GM23338 (cell line): Measurements from ENCODE around the gene PLD2. TPM values are rescaled to one million over a fixed set of nuclear protein-coding genes. Genes with fewer than 3 reads are reported as not detected.

Source experiments
- ATAC-seq: fragments of 200-7000 bp; cut with Tn5 transposase; 3 replicates; pipeline ENCODE4 v1.9.1; 2020
- DNase-seq: peaks from one replicate; pipeline ENCODE4 v3.0.0-alpha.2; 2015; ENCODE audit warnings: low spot score
- H2AFZ ChIP-seq: fragments of 200-600 bp; sonication (generic); 2 replicates; pipeline ENCODE4 v1.8.0; 2016; ENCODE audit warnings: antibody characterized with exemption, mild to moderate bottlenecking, moderate library complexity
- H3F3A ChIP-seq: fragments of 200-600 bp; sonication (generic); replicated peaks from 2 replicates; pipeline ENCODE4 v1.8.0; 2017; ENCODE audit warnings: antibody characterized with exemption, mixed run types, low read depth
- H3K27ac ChIP-seq: fragments of 200-600 bp; sonication (generic); 2 replicates; pipeline ENCODE4 v1.6.1; 2016; ENCODE audit warnings: low read depth
- H3K27me3 ChIP-seq: fragments of 200-600 bp; sonication (generic); 2 replicates; pipeline ENCODE4 v1.8.0; 2016; ENCODE audit warnings: mild to moderate bottlenecking, mixed run types, moderate library complexity; ENCODE audit not compliant: insufficient read depth
- H3K36me3 ChIP-seq: fragments of 200-600 bp; sonication (generic); 2 replicates; pipeline ENCODE4 v1.8.0; 2016; ENCODE audit warnings: mild to moderate bottlenecking; ENCODE audit not compliant: insufficient read depth
- H3K4me1 ChIP-seq: fragments of 200-600 bp; sonication (generic); 2 replicates; pipeline ENCODE4 v1.8.0; 2016; ENCODE audit warnings: mild to moderate bottlenecking, moderate library complexity; ENCODE audit not compliant: insufficient read depth
- H3K4me2 ChIP-seq: fragments of 200-600 bp; sonication (generic); 2 replicates; pipeline ENCODE4 v1.7.1; 2017; ENCODE audit warnings: mixed run types
- H3K4me3 ChIP-seq: fragments of 200-600 bp; sonication (generic); 2 replicates; pipeline ENCODE4 v1.6.1; 2016; ENCODE audit warnings: mixed run types
- H3K79me2 ChIP-seq: fragments of 200-600 bp; sonication (generic); replicated peaks from 2 replicates; pipeline ENCODE4 v1.8.0; 2017; ENCODE audit warnings: mild to moderate bottlenecking; ENCODE audit not compliant: insufficient read depth
- H3K9me2 ChIP-seq: fragments of 200-600 bp; sonication (generic); 2 replicates; pipeline ENCODE4 v1.8.0; 2017; ENCODE audit not compliant: insufficient read depth
- H4K20me1 ChIP-seq: fragments of 200-600 bp; sonication (generic); replicated peaks from 2 replicates; pipeline ENCODE4 v1.8.0; 2017; ENCODE audit warnings: mild to moderate bottlenecking; ENCODE audit not compliant: insufficient read depth
- H3K27ac Mint-ChIP-seq: 2 replicates; pipeline ENCODE4 v1.8.0; 2020; ENCODE audit warnings: inconsistent platforms, mild to moderate bottlenecking, moderate library complexity, mixed read lengths
- H3K27me3 Mint-ChIP-seq: 3 replicates; pipeline ENCODE4 v1.8.0; 2022; ENCODE audit warnings: low read depth, mild to moderate bottlenecking, moderate library complexity, mixed read lengths, inconsistent platforms; ENCODE audit not compliant: insufficient read depth, poor library complexity
- H3K36me3 Mint-ChIP-seq: 3 replicates; pipeline ENCODE4 v1.8.0; 2021; ENCODE audit warnings: low read depth, mild to moderate bottlenecking, inconsistent platforms, moderate library complexity, mixed read lengths
- H3K4me1 Mint-ChIP-seq: 3 replicates; pipeline ENCODE4 v1.8.0; 2020; ENCODE audit warnings: mild to moderate bottlenecking, inconsistent platforms, mixed read lengths
- H3K4me3 Mint-ChIP-seq: 3 replicates; pipeline ENCODE4 v1.8.0; 2021; ENCODE audit warnings: moderate library complexity, mild to moderate bottlenecking, inconsistent platforms, mixed read lengths
- H3K9me3 Mint-ChIP-seq: 3 replicates; pipeline ENCODE4 v1.8.0; 2020; ENCODE audit warnings: moderate library complexity, mild to moderate bottlenecking, inconsistent platforms, mixed read lengths
- CREB1 ChIP-seq: fragments of 250-450 bp; sonication (Bioruptor Pico); IDR thresholded peaks from 2 replicates; pipeline ENCODE4 v1.5.0; 2020; ENCODE audit warnings: low read depth, mild to moderate bottlenecking, moderate library complexity
- EZH2 ChIP-seq: fragments of 200-600 bp; sonication (generic); IDR thresholded peaks from one replicate; pipeline ENCODE4 v1.8.0; 2017; ENCODE audit warnings: antibody characterized with exemption, mild to moderate bottlenecking, low read depth; ENCODE audit not compliant: unreplicated experiment
- EZH2phosphoT487 ChIP-seq: fragments of 200-600 bp; sonication (generic); IDR thresholded peaks from one replicate; pipeline ENCODE4 v1.8.1; 2018; ENCODE audit warnings: antibody characterized with exemption; ENCODE audit not compliant: unreplicated experiment
- JUNB ChIP-seq: IDR thresholded peaks from one replicate; pipeline ENCODE4 v1.6.1; 2016; ENCODE audit warnings: antibody characterized with exemption; ENCODE audit not compliant: unreplicated experiment
- NANOG ChIP-seq: IDR thresholded peaks from 2 replicates; pipeline ENCODE4 v1.6.1; 2016; ENCODE audit warnings: antibody characterized with exemption, borderline replicate concordance
- POLR2AphosphoS5 ChIP-seq: IDR thresholded peaks from 2 replicates; pipeline ENCODE4 v1.6.1; 2016; ENCODE audit warnings: antibody characterized with exemption, low read depth
- STAT1 ChIP-seq: IDR thresholded peaks from one replicate; pipeline ENCODE4 v1.6.1; 2016; ENCODE audit warnings: antibody characterized with exemption; ENCODE audit not compliant: unreplicated experiment
- ZNF114 ChIP-seq: fragments of 250-450 bp; sonication (Bioruptor Pico); IDR thresholded peaks from 2 replicates; pipeline ENCODE4 v1.5.0; 2020; ENCODE audit warnings: mild to moderate bottlenecking, moderate library complexity
- ZNF331 ChIP-seq: fragments of 250-450 bp; sonication (Bioruptor Pico); IDR thresholded peaks from 2 replicates; pipeline ENCODE4 v1.5.0; 2020; ENCODE audit warnings: low read depth, mild to moderate bottlenecking, moderate library complexity
- polyA plus RNA-seq: library from polyadenylated mRNA; unstranded; fragments of >200 nt; fragmentation: Nextera tagmentation; extraction: Ambion mirVana; gene quantifications from 2 replicates; pipeline ENCODE4 v1.2.1, GENCODE V29; 2016
- total RNA-seq: library from RNA; depleted of rRNA; stranded (reverse); fragments of >200 nt; shearing (Covaris generic); gene quantifications from 2 replicates; pipeline ENCODE4 v1.2.3, GENCODE V29; 2014
- TF ChIP-seq, protein P1 (sequence below): fragments of 250-450 bp; sonication (Bioruptor Pico); IDR thresholded peaks from 2 replicates; pipeline ENCODE4 v1.5.0; 2020; ENCODE audit warnings: mild to moderate bottlenecking, moderate library complexity
- TF ChIP-seq, protein P2 (sequence below), 2 experiments: fragments of 200-600 bp in 1 of 2; sonication (generic) in 1 of 2; conservative IDR thresholded peaks; 2 replicates each; pipeline versions ENCODE4 v1.5.1 to v1.6.1; 2016 to 2017; ENCODE audit warnings: antibody characterized with exemption in 2 of 2, low read depth in 2 of 2, mild to moderate bottlenecking in 2 of 2, moderate library complexity in 1 of 2
- TF ChIP-seq, protein P3 (sequence below): IDR thresholded peaks from 2 replicates; pipeline ENCODE4 v1.6.1; 2016; ENCODE audit warnings: antibody characterized with exemption
- TF ChIP-seq, protein P4 (sequence below): IDR thresholded peaks from one replicate; pipeline ENCODE4 v1.6.1; 2018; ENCODE audit warnings: antibody characterized with exemption; ENCODE audit not compliant: unreplicated experiment

Gene PLD2
- total and polyA plus RNA-seq, 2 experiments from 2014 or later, result 20.2 to 55.9 TPM

DNA sequence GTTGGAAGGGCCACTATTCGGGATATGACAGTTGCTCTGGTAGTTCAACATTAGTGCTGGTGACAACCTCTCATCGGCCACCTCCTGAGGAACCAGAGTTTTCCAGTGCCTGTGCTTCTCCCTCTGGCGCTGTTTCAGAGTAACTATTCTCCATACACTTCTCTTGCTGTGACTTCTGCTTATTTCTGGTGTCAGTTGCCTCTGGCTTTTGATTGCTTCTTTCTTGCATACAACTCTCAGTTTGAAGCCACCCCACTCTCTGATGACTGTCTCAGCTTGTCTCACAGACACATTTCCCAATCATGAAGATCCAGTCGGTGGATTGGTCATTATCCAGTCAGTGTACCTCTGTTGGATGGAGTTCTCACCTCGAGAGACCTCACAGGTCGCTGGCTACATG lies 38.7 kb upstream of the PLD2 start:
- Mint-ChIP-seq H3K4me1 (no peaks in the 10 kb centered on the region), H3K4me3 (no peak overlapping the region), H3K27ac (no peak overlapping the region), H3K27me3 (peaks cover 6% of the 10 kb centered on the region), H3K9me3 (no peaks in the 10 kb centered on the region), H3K36me3 (no peaks in the 10 kb centered on the region)
- no peaks in the 10 kb centered on the region for H3K4me1 ChIP-seq
- H3K27me3 ChIP-seq, result no peaks in the 10 kb centered on the region
- no peak for DNase-seq
- H3K27ac ChIP-seq, result no peak overlapping the region
- TF ChIP-seq, protein P1, sequence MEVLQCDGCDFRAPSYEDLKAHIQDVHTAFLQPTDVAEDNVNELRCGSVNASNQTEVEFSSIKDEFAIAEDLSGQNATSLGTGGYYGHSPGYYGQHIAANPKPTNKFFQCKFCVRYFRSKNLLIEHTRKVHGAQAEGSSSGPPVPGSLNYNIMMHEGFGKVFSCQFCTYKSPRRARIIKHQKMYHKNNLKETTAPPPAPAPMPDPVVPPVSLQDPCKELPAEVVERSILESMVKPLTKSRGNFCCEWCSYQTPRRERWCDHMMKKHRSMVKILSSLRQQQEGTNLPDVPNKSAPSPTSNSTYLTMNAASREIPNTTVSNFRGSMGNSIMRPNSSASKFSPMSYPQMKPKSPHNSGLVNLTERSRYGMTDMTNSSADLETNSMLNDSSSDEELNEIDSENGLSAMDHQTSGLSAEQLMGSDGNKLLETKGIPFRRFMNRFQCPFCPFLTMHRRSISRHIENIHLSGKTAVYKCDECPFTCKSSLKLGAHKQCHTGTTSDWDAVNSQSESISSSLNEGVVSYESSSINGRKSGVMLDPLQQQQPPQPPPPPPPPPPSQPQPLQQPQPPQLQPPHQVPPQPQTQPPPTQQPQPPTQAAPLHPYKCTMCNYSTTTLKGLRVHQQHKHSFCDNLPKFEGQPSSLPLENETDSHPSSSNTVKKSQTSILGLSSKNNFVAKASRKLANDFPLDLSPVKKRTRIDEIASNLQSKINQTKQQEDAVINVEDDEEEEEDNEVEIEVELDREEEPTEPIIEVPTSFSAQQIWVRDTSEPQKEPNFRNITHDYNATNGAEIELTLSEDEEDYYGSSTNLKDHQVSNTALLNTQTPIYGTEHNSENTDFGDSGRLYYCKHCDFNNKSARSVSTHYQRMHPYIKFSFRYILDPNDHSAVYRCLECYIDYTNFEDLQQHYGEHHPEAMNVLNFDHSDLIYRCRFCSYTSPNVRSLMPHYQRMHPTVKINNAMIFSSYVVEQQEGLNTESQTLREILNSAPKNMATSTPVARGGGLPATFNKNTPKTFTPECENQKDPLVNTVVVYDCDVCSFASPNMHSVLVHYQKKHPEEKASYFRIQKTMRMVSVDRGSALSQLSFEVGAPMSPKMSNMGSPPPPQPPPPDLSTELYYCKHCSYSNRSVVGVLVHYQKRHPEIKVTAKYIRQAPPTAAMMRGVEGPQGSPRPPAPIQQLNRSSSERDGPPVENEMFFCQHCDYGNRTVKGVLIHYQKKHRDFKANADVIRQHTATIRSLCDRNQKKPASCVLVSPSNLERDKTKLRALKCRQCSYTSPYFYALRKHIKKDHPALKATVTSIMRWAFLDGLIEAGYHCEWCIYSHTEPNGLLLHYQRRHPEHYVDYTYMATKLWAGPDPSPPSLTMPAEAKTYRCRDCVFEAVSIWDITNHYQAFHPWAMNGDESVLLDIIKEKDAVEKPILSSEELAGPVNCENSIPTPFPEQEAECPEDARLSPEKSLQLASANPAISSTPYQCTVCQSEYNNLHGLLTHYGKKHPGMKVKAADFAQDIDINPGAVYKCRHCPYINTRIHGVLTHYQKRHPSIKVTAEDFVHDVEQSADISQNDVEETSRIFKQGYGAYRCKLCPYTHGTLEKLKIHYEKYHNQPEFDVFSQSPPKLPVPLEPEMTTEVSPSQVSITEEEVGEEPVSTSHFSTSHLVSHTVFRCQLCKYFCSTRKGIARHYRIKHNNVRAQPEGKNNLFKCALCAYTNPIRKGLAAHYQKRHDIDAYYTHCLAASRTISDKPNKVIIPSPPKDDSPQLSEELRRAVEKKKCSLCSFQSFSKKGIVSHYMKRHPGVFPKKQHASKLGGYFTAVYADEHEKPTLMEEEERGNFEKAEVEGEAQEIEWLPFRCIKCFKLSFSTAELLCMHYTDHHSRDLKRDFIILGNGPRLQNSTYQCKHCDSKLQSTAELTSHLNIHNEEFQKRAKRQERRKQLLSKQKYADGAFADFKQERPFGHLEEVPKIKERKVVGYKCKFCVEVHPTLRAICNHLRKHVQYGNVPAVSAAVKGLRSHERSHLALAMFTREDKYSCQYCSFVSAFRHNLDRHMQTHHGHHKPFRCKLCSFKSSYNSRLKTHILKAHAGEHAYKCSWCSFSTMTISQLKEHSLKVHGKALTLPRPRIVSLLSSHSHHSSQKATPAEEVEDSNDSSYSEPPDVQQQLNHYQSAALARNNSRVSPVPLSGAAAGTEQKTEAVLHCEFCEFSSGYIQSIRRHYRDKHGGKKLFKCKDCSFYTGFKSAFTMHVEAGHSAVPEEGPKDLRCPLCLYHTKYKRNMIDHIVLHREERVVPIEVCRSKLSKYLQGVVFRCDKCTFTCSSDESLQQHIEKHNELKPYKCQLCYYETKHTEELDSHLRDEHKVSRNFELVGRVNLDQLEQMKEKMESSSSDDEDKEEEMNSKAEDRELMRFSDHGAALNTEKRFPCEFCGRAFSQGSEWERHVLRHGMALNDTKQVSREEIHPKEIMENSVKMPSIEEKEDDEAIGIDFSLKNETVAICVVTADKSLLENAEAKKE (CRISPR knock-in tag), result no peak
- TF ChIP-seq EZH2phosphoT487, result no peak
- TF ChIP-seq, protein P2, sequence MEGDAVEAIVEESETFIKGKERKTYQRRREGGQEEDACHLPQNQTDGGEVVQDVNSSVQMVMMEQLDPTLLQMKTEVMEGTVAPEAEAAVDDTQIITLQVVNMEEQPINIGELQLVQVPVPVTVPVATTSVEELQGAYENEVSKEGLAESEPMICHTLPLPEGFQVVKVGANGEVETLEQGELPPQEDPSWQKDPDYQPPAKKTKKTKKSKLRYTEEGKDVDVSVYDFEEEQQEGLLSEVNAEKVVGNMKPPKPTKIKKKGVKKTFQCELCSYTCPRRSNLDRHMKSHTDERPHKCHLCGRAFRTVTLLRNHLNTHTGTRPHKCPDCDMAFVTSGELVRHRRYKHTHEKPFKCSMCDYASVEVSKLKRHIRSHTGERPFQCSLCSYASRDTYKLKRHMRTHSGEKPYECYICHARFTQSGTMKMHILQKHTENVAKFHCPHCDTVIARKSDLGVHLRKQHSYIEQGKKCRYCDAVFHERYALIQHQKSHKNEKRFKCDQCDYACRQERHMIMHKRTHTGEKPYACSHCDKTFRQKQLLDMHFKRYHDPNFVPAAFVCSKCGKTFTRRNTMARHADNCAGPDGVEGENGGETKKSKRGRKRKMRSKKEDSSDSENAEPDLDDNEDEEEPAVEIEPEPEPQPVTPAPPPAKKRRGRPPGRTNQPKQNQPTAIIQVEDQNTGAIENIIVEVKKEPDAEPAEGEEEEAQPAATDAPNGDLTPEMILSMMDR (conservative IDR thresholded peaks at IDR 0.05; ENCODE audit: low read depth in 2 of 2), result no peak
- TF ChIP-seq STAT1, result no peak
- TF ChIP-seq, protein P3, sequence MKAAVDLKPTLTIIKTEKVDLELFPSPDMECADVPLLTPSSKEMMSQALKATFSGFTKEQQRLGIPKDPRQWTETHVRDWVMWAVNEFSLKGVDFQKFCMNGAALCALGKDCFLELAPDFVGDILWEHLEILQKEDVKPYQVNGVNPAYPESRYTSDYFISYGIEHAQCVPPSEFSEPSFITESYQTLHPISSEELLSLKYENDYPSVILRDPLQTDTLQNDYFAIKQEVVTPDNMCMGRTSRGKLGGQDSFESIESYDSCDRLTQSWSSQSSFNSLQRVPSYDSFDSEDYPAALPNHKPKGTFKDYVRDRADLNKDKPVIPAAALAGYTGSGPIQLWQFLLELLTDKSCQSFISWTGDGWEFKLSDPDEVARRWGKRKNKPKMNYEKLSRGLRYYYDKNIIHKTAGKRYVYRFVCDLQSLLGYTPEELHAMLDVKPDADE, result no peak
- TF ChIP-seq ZNF331, result no peak
- TF ChIP-seq CREB1 (CRISPR knock-in tag), result no peak
- no peak for TF ChIP-seq ZNF114
- TF ChIP-seq POLR2AphosphoS5, result no peak
- TF ChIP-seq, protein P4, sequence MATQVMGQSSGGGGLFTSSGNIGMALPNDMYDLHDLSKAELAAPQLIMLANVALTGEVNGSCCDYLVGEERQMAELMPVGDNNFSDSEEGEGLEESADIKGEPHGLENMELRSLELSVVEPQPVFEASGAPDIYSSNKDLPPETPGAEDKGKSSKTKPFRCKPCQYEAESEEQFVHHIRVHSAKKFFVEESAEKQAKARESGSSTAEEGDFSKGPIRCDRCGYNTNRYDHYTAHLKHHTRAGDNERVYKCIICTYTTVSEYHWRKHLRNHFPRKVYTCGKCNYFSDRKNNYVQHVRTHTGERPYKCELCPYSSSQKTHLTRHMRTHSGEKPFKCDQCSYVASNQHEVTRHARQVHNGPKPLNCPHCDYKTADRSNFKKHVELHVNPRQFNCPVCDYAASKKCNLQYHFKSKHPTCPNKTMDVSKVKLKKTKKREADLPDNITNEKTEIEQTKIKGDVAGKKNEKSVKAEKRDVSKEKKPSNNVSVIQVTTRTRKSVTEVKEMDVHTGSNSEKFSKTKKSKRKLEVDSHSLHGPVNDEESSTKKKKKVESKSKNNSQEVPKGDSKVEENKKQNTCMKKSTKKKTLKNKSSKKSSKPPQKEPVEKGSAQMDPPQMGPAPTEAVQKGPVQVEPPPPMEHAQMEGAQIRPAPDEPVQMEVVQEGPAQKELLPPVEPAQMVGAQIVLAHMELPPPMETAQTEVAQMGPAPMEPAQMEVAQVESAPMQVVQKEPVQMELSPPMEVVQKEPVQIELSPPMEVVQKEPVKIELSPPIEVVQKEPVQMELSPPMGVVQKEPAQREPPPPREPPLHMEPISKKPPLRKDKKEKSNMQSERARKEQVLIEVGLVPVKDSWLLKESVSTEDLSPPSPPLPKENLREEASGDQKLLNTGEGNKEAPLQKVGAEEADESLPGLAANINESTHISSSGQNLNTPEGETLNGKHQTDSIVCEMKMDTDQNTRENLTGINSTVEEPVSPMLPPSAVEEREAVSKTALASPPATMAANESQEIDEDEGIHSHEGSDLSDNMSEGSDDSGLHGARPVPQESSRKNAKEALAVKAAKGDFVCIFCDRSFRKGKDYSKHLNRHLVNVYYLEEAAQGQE, result no peak
- no peak for TF ChIP-seq EZH2
- no peak for TF ChIP-seq JUNB
- TF ChIP-seq NANOG, result no peak
- no peak overlapping the region for H3K4me2 ChIP-seq
- H3K4me3 ChIP-seq, result no peak overlapping the region
- H3K36me3 ChIP-seq, result no peaks in the 10 kb centered on the region
- 0 out of 2 replicates have a peak, but pooled peaks cover 2% of the 10 kb centered on the region for H3F3A ChIP-seq
- no peak overlapping the region for H2AFZ ChIP-seq
- no peak for ATAC-seq
- H3K79me2 ChIP-seq, result no peaks in the 10 kb centered on the region
- H3K9me2 ChIP-seq, result no peaks in the 10 kb centered on the region
- H4K20me1 ChIP-seq, result no peaks in the 10 kb centered on the region
